ENCODE results near the gene TRPM1.

DNA sequence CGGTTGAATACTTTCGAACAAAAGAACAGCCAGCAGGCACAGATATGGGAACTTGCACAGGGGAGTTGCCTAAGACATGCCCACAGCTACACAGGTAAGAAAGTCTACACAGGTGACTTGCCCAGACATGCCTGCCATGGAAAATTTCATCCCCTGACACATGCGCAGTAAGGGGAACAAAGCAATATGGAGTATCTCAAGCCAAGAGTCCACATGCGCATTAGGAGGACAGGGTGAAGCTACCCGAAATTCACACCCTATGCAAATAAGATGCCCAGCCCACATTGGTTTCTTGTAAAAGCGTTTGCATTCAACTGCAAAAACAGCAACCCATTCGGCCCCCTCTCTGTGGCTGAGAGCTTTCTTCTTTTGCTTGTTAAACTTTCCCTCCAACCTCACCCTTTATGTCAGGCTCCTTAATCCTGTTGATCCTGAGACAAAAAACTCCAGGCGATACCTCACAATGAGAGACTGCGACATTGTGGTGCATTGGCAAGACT, 49.3 kb upstream of the TRPM1 start:
- TF ChIP-seq POLR2A (IDR thresholded peaks at IDR 0.05; ENCODE audit: low read length) (no peak), GATA1 (IDR thresholded peaks at IDR 0.05; ENCODE audit: low read depth, low read length) (no peak)

Measured in erythroblast (primary cell).